Measurements from ENCODE around the gene ARHGEF39.

Gene ARHGEF39

GRCh38 chr9:35690614-35691333 is 25.8 kb upstream of the ARHGEF39 start:
- no peak for FAIRE-seq

- FAIRE-seq: no peak
Measured at GRCh38 chr9:35690294-35690613, 25.3 kb upstream of the ARHGEF39 start.

- FAIRE-seq: no peak
Measured at GRCh38 chr9:35689542-35690293, 24.7 kb upstream of the ARHGEF39 start, which contains the start of gene TPM2. Gene TPM2 (minus strand): TSS chr9:35689925. CDS start chr9:35689817, 108 bp downstream.

GRCh38 chr9:35688558-35689541 is 23.9 kb upstream of the ARHGEF39 start:
- FAIRE-seq: no peak

GRCh38 chr9:35687972-35688557 is 23.1 kb upstream of the ARHGEF39 start:
- no peak for FAIRE-seq

- no peak for FAIRE-seq
Measured at GRCh38 chr9:35687306-35687705, 22.3 kb upstream of the ARHGEF39 start.

- FAIRE-seq: no peak
Measured at GRCh38 chr9:35686222-35687203, 21.5 kb upstream of the ARHGEF39 start.

GRCh38 chr9:35685506-35685905 is 20.5 kb upstream of the ARHGEF39 start:
- FAIRE-seq: no peak

GRCh38 chr9:35684921-35685320 is 19.9 kb upstream of the ARHGEF39 start:
- FAIRE-seq: no peak

- FAIRE-seq: no peak
Measured at GRCh38 chr9:35683323-35683722, 18.3 kb upstream of the ARHGEF39 start.

GRCh38 chr9:35682520-35683315 is 17.7 kb upstream of the ARHGEF39 start:
- no peak for FAIRE-seq

- FAIRE-seq: no peak
Measured at GRCh38 chr9:35682051-35682450, 17.1 kb upstream of the ARHGEF39 start.

- FAIRE-seq: no peak
Measured at GRCh38 chr9:35681341-35682002, 16.5 kb upstream of the ARHGEF39 start.

- no peak for FAIRE-seq
Measured at GRCh38 chr9:35680331-35681105, 15.5 kb upstream of the ARHGEF39 start.

- FAIRE-seq: no peak
Measured at GRCh38 chr9:35679766-35680330, 14.9 kb upstream of the ARHGEF39 start.

GRCh38 chr9:35679091-35679490 is 14.1 kb upstream of the ARHGEF39 start:
- FAIRE-seq: no peak

- no peak for FAIRE-seq
Measured at GRCh38 chr9:35675732-35676392, 10.9 kb upstream of the ARHGEF39 start.

GRCh38 chr9:35675204-35675603 is 10.2 kb upstream of the ARHGEF39 start:
- no peak for FAIRE-seq

- FAIRE-seq: no peak
Measured at GRCh38 chr9:35674025-35674361, 9.0 kb upstream of the ARHGEF39 start.
